Kidney (tissue), 14 donors: Measurements from ENCODE around the gene CHIC2. TPM values are rescaled to one million over a fixed set of nuclear protein-coding genes. Genes with fewer than 3 reads are reported as not detected.
A peak's percentile ranks its signal among the peaks of the same experiment; 100 is the strongest.

ENCODE experiments used
- DNase-seq, 5 donors: peaks; one replicate each; pipeline ENCODE4 v3.0.0-alpha.2; 2013 to 2020
- FAIRE-seq: peaks from 2 replicates; lab custom pipeline; 2012; peaks lifted over from hg19 to GRCh38; lab: Jason Lieb, UNC
- H3K27ac ChIP-seq, 2 donors: one replicate each; pipeline ENCODE4 v1.7.0; 2013; ENCODE audit warnings: low read depth in 2 of 2, low read length in 2 of 2, inconsistent platforms in 1 of 2
- H3K27me3 ChIP-seq: one replicate; pipeline ENCODE4 v1.7.1; 2013; ENCODE audit warnings: low read length, inconsistent platforms; ENCODE audit not compliant: control insufficient read depth, insufficient read depth
- H3K36me3 ChIP-seq, 3 donors: one replicate each; pipeline versions ENCODE4 v1.7.0 to v1.7.1; 2013; ENCODE audit warnings: low read length in 3 of 3, control low read depth in 1 of 3, inconsistent platforms in 1 of 3; ENCODE audit not compliant: insufficient read depth in 3 of 3, control insufficient read depth in 2 of 3
- H3K4me1 ChIP-seq, 3 donors: one replicate each; pipeline versions ENCODE4 v1.7.0 to v1.7.1; 2013; ENCODE audit warnings: low read length in 3 of 3, inconsistent platforms in 1 of 3, low read depth in 1 of 3; ENCODE audit not compliant: control insufficient read depth in 2 of 3, insufficient read depth in 2 of 3
- H3K4me3 ChIP-seq, 3 donors: one replicate each; pipeline versions ENCODE4 v1.7.0 to v1.8.1; 2013; ENCODE audit warnings: low read length in 3 of 3, control low read depth in 1 of 3, inconsistent platforms in 1 of 3
- H3K9ac ChIP-seq, 3 donors: one replicate each; pipeline versions ENCODE4 v1.7.0 to v1.7.1; 2013; ENCODE audit warnings: low read length in 3 of 3, control low read depth in 1 of 3, inconsistent platforms in 1 of 3
- H3K9me3 ChIP-seq, 3 donors: one replicate each; pipeline versions ENCODE4 v1.7.0 to v1.7.1; 2013; ENCODE audit warnings: low read length in 3 of 3, control low read depth in 1 of 3, inconsistent platforms in 1 of 3; ENCODE audit not compliant: control insufficient read depth in 2 of 3, insufficient read depth in 1 of 3
- intact Hi-C: fragments of 100-400 bp; cut with DNase I; formaldehyde crosslinking; loops from one replicate; pipeline ENCODE4 v1.11.1; 2022
- polyA plus RNA-seq: library from polyadenylated mRNA; stranded (reverse); fragments of 350-450 nt; fragmentation: Illumina TruSeq; extraction: RNeasy Lipid Tissue Mini Kit (QIAGEN cat#74804); gene quantifications from one replicate; pipeline ENCODE4 v1.2.3, GENCODE V29; 2014; ENCODE audit warnings: low read depth, low replicate concordance; ENCODE audit not compliant: insufficient read depth
- total RNA-seq: library from RNA; stranded (reverse); fragmentation: NEBNext Ultra II Directional; extraction: Animal tissue kit (Norgen Biotek cat#: 25700); gene quantifications from one replicate; pipeline ENCODE4 v1.2.1, GENCODE V29; 2021
- TF ChIP-seq, protein P1 (sequence below): IDR thresholded peaks from 3 replicates; pipeline ENCODE4 v1.5.1; 2012; ENCODE audit warnings: mild to moderate bottlenecking, moderate library complexity, borderline replicate concordance; ENCODE audit not compliant: insufficient read depth; ENCODE audit errors: extremely low read depth
- donor health status: control.
- donor health status: control.
- donor health status: control.
- donor health status: control.
- donor health status: control.
- donor health status: DM: yes; HTN: yes; CAD: no.
- donor health status: Normal renal cell carcinoma (clear cell type).

Gene CHIC2
- total and polyA plus RNA-seq, 2 donors from 2014 or later, result 13.5 to 26.6 TPM

DNA sequence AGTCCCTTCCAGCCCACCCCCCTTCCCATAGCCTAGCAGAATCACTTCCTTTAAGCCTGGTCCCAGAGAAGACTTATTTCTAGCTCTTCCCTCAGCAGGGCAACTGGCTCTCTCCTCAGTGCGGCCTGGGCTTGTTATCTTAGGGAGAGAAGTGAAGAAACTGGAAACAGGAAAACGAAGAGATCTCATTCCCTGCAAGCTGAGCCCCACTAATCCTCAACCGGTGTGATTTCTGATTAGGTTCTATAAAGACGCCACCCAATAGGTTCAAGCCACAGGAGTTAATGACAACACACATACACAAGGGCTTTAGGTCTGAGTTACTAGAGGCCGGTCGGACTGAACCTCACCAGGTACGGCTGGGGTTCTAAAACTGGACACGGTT lies 38.8 kb upstream of the CHIC2 start:
- Histone ChIP-seq H3K4me1 (peaks cover 0 to 5% (median 4%) of the 10 kb centered on the region in 3 donors), H3K9ac (no peak overlapping the region), H3K27ac (no peak overlapping the region), H3K27me3 (peaks cover 80% of the 10 kb centered on the region), H3K36me3 (no peaks in the 10 kb centered on the region), H3K4me3 (peak overlapping the region in 1 of 3 donors; percentile 37), H3K9me3 (no peaks in the 10 kb centered on the region)
- FAIRE-seq (no peak), DNase-seq (peak in 1 of 5 donors; percentile 46)
- intact Hi-C loops, result no loop called here
- TF ChIP-seq, protein P1, sequence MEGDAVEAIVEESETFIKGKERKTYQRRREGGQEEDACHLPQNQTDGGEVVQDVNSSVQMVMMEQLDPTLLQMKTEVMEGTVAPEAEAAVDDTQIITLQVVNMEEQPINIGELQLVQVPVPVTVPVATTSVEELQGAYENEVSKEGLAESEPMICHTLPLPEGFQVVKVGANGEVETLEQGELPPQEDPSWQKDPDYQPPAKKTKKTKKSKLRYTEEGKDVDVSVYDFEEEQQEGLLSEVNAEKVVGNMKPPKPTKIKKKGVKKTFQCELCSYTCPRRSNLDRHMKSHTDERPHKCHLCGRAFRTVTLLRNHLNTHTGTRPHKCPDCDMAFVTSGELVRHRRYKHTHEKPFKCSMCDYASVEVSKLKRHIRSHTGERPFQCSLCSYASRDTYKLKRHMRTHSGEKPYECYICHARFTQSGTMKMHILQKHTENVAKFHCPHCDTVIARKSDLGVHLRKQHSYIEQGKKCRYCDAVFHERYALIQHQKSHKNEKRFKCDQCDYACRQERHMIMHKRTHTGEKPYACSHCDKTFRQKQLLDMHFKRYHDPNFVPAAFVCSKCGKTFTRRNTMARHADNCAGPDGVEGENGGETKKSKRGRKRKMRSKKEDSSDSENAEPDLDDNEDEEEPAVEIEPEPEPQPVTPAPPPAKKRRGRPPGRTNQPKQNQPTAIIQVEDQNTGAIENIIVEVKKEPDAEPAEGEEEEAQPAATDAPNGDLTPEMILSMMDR, result no peak

DNA sequence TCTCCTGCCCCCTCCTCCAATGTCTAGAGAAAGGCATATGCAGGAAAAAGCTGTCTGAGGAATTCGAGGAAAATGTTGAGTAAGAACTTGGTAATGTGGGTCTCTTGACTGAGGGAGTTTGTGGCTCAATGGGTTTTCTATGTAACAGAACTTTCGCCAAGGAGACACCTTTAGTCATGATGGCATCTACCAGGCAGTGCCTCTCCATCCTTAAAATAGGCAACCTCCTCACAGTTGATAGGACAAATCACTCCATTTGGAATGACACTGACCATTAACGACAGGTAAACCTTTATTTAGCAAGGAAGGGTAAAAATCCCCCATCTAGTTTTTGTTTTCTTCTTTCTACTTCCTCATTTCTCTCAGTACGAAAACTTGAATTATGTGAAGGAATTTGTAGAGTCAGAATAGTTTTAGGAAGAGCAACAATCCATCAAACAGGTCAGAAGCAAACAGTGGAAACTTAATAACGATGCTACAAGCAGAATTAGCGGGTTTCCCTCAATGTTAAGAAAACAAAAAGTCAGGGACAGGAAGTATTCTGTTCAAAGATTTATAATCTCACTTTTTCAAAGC lies 38.2 kb upstream of the CHIC2 start:
- no peaks in the 10 kb centered on the region for H3K9me3 ChIP-seq
- H3K36me3 ChIP-seq, result no peaks in the 10 kb centered on the region
- peaks cover 0 to 5% (median 4%) of the 10 kb centered on the region in 3 donors for H3K4me1 ChIP-seq
- no peak overlapping the region for H3K9ac ChIP-seq
- intact Hi-C loops, result no loop called here
- H3K27me3 ChIP-seq, result peaks cover 80% of the 10 kb centered on the region
- TF ChIP-seq, protein P1, result no peak
- DNase-seq, result peak in 1 of 5 donors; percentile 39
- no peak overlapping the region for H3K27ac ChIP-seq
- H3K4me3 ChIP-seq, result no peak overlapping the region
- no peak for FAIRE-seq

DNA sequence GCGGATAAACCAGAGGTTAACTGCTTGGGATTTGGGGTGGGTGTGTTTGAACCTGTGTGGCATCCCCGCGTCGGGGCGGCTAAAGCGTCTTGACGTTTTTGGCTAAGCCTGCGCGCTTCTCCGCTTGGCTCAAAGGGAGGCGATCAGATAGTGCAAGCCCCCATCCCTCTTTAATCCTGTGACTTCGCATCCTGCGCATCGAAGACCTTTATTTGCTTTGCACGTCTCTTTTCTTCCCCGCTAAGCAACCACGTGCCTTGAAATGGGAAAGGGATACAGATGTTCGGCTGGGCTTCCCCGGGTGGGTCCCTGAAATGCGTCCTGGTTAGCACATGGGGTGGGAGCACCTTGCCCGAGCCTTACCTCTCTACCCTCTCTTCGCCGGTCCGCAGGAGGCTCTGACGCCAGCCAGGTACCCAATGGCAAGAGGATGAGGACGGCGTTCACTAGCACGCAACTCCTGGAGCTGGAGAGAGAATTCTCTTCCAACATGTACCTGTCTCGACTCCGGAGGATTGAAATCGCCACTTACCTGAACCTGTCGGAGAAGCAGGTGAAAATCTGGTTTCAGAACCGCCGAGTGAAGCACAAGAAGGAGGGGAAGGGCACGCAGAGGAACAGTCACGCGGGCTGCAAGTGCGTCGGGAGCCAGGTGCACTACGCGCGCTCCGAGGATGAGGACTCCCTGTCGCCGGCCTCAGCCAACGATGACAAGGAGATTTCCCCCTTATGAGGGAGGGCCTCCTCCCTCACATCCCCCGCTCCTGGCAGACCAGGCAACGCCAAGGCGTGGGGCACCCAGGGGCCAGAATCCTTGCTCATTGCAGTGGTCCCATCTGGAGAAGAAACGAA lies 37.0 kb upstream of the CHIC2 start:
- H3K9me3 ChIP-seq, result no peaks in the 10 kb centered on the region
- H3K4me1 ChIP-seq, result peaks cover 0 to 5% (median 4%) of the 10 kb centered on the region in 3 donors
- DNase-seq (peak in 1 of 5 donors; percentile 36), FAIRE-seq (no peak)
- H3K9ac ChIP-seq, result no peak overlapping the region
- no peaks in the 10 kb centered on the region for H3K36me3 ChIP-seq
- TF ChIP-seq, protein P1, result no peak
- no peak overlapping the region for H3K27ac ChIP-seq
- intact Hi-C loops, result no loop called here
- peaks cover 79% of the 10 kb centered on the region for H3K27me3 ChIP-seq
- H3K4me3 ChIP-seq, result peak overlapping the region in 1 of 3 donors; percentile 41
